GM19463 (cell line): Measurements from ENCODE around the gene BAZ2B.

Experiments used
- ATAC-seq: cut with Tn5 transposase; IDR thresholded peaks from one replicate; pipeline ENCODE4 v1.9.1; 2021; ENCODE audit warnings: mild to moderate bottlenecking, moderate library complexity; ENCODE audit not compliant: unreplicated experiment

The BAZ2B gene

DNA sequence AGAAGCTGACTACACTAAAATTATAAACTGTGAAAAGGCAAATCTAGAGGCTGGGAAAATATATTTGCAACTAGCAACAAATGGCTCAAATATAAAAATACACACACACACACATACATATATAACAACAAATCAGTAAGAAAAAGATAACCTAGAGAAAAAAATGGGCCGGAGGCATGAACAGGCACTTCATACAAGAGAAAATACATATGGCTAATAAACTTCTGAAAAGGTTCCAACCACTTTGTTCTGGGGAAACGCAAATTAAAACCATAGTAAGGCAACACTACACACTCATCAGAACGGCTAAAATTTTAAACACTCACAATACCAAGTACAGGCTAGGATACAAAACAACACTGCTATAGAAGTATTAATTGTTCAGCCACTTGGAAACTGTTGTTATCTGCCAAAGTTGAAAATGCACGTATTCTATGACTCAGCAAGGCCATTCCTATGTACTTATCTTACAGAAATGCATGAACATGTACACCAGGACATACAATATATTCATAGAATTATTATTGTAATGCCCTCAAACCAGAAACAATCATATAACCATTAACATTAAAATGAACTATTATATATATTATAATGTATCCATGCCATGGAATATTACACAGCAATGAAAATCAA is 345.5 kb downstream of the BAZ2B start:
- ATAC-seq: no peak
